ENCODE data around the gene CRAMP1.
A peak's percentile ranks its signal among the peaks of the same experiment; 100 is the strongest.

CRAMP1 gene

GRCh38 chr16:1610071-1610898 is 1.9 kb upstream of the CRAMP1 start (continued):
- TF ChIP-seq BCL6B (tag by site-specific recombination; IDR thresholded peaks at IDR 0.05), result no peak
- no peak for TF ChIP-seq ZNF138 (tag by site-specific recombination; IDR thresholded peaks at IDR 0.05; ENCODE audit: borderline replicate concordance)
- TF ChIP-seq ZNF311 (tag by site-specific recombination; IDR thresholded peaks at IDR 0.05; ENCODE audit: borderline replicate concordance), result no peak
- peak; percentile 58; the same call in 1 of the 2 replicates for TF ChIP-seq HIC1 (tag by site-specific recombination; IDR thresholded peaks at IDR 0.05)
- no peak for TF ChIP-seq ZFP69B (tag by site-specific recombination; IDR thresholded peaks at IDR 0.05)
- no peak for TF ChIP-seq ZNF433 (tag by site-specific recombination; IDR thresholded peaks at IDR 0.05; ENCODE audit: low read depth)
- TF ChIP-seq CTCF (tag by site-specific recombination; IDR thresholded peaks at IDR 0.05), result peak; percentile 50
- peak; percentile 87; the same call in 1 of the 2 replicates for TF ChIP-seq ZNF394 (tag by site-specific recombination; IDR thresholded peaks at IDR 0.05; ENCODE audit: borderline replicate concordance)
- TF ChIP-seq EGR2 (tag by site-specific recombination; IDR thresholded peaks at IDR 0.05; ENCODE audit: low read depth), result peak; percentile 80
- no peak for TF ChIP-seq KLF17 (tag by site-specific recombination; IDR thresholded peaks at IDR 0.05)
- TF ChIP-seq PATZ1 (tag by site-specific recombination; IDR thresholded peaks at IDR 0.05), result peak; percentile 81
- TF ChIP-seq, protein P1, sequence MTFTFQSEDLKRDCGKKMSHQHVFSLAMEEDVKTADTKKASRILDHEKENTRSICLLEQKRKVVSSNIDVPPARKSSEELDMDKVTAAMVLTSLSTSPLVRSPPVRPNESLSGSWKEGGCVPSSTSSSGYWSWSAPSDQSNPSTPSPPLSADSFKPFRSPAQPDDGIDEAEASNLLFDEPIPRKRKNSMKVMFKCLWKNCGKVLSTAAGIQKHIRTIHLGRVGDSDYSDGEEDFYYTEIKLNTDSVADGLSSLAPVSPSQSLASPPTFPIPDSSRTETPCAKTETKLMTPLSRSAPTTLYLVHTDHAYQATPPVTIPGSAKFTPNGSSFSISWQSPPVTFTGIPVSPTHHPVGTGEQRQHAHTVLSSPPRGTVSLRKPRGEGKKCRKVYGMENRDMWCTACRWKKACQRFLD (tag by site-specific recombination; IDR thresholded peaks at IDR 0.05), result no peak
- TF ChIP-seq ZSCAN30 (tag by site-specific recombination; IDR thresholded peaks at IDR 0.05), result 0 out of 2 replicates have a peak, but pooled peaks have one; percentile 13
- TF ChIP-seq, protein P2, sequence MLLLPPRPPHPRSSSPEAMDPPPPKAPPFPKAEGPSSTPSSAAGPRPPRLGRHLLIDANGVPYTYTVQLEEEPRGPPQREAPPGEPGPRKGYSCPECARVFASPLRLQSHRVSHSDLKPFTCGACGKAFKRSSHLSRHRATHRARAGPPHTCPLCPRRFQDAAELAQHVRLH (tag by site-specific recombination; IDR thresholded peaks at IDR 0.05), result no peak
- TF ChIP-seq ZNF76 (tag by site-specific recombination; IDR thresholded peaks at IDR 0.05; ENCODE audit: borderline replicate concordance, low read depth), result 0 out of 2 replicates have a peak, but pooled peaks have one; percentile 21
- no peak for TF ChIP-seq REPIN1 (tag by site-specific recombination; IDR thresholded peaks at IDR 0.05; ENCODE audit: low read depth)
- peak; percentile 37; the same call in 1 of the 2 replicates for TF ChIP-seq ZBTB20 (tag by site-specific recombination; IDR thresholded peaks at IDR 0.05)
- no peak for TF ChIP-seq ZFP3 (tag by site-specific recombination; IDR thresholded peaks at IDR 0.05; ENCODE audit: low read depth)
- TF ChIP-seq SP2 (tag by site-specific recombination; IDR thresholded peaks at IDR 0.05), result peak; percentile 35
- no peak for TF ChIP-seq ZNF571 (tag by site-specific recombination; IDR thresholded peaks at IDR 0.05)
- TF ChIP-seq, protein P3, sequence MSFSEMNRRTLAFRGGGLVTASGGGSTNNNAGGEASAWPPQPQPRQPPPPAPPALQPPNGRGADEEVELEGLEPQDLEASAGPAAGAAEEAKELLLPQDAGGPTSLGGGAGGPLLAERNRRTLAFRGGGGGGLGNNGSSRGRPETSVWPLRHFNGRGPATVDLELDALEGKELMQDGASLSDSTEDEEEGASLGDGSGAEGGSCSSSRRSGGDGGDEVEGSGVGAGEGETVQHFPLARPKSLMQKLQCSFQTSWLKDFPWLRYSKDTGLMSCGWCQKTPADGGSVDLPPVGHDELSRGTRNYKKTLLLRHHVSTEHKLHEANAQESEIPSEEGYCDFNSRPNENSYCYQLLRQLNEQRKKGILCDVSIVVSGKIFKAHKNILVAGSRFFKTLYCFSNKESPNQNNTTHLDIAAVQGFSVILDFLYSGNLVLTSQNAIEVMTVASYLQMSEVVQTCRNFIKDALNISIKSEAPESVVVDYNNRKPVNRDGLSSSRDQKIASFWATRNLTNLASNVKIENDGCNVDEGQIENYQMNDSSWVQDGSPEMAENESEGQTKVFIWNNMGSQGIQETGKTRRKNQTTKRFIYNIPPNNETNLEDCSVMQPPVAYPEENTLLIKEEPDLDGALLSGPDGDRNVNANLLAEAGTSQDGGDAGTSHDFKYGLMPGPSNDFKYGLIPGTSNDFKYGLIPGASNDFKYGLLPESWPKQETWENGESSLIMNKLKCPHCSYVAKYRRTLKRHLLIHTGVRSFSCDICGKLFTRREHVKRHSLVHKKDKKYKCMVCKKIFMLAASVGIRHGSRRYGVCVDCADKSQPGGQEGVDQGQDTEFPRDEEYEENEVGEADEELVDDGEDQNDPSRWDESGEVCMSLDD (tag by site-specific recombination; IDR thresholded peaks at IDR 0.05), result no peak
- peak; percentile 71; the same call in 1 of the 2 replicates for TF ChIP-seq ZEB2 (tag by site-specific recombination; IDR thresholded peaks at IDR 0.05)
- TF ChIP-seq ZNF133 (tag by site-specific recombination; IDR thresholded peaks at IDR 0.05), result no peak
- TF ChIP-seq ZNF558 (tag by site-specific recombination; IDR thresholded peaks at IDR 0.05), result no peak
- TF ChIP-seq GLIS2 (tag by site-specific recombination; IDR thresholded peaks at IDR 0.05), result no peak
- no peak for TF ChIP-seq ZNF184 (tag by site-specific recombination; IDR thresholded peaks at IDR 0.05)
